Brain microvascular endothelial cell (primary cell): ENCODE results near the gene KLHL25.

ENCODE experiments used
- DNase-seq: peaks from one replicate; pipeline ENCODE4 v3.0.0-alpha.2; 2020
- H3K27ac ChIP-seq: fragments of 250-450 bp; sonication (Bioruptor Pico); 2 replicates; pipeline ENCODE4 v1.5.1; 2020; ENCODE audit warnings: mild to moderate bottlenecking, moderate library complexity
- H3K27me3 ChIP-seq: fragments of 250-450 bp; sonication (Bioruptor Pico); replicated peaks from 2 replicates; pipeline ENCODE4 v1.5.1; 2020; ENCODE audit warnings: mild to moderate bottlenecking
- H3K36me3 ChIP-seq: fragments of 250-450 bp; sonication (Bioruptor Pico); replicated peaks from 2 replicates; pipeline ENCODE4 v1.5.1; 2020; ENCODE audit warnings: mild to moderate bottlenecking
- H3K4me3 ChIP-seq: 2 replicates; pipeline ENCODE4 v1.5.1; 2011; ENCODE audit warnings: low read depth, mild to moderate bottlenecking, control low read depth, low read length, moderate library complexity
- CTCF ChIP-seq: IDR thresholded peaks from 2 replicates; pipeline ENCODE4 v1.5.1; 2011; ENCODE audit warnings: low read depth, mild to moderate bottlenecking, moderate library complexity, low read length, control low read depth, inconsistent platforms; ENCODE audit errors: missing control alignments
- in situ Hi-C: cut with HindIII; loops from 2 replicates; pipeline ENCODE4 v1.10.0; 2017; ENCODE audit warnings: low sequenced_read_pairs, low pct_ligation_motif_present

KLHL25 gene

DNA sequence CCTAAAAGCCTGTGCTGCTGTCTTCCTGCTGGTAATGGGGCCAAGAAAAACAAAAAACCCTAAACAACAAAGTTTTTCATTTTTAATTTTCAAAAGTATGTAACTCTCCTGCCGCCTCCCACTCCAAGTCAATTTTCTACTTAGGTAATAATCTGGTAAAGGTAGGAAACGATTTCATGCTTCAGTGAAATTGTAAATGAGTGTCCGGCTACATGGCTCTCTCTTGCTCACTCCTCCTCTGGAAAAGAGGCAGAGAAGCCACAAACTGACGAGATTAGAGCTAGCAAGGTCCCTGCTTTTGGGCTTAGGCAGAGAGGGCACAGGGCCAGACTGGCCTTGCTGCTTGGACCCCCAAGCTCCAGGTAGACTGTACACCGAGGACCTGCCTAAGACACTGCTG is 23.5 kb downstream of the KLHL25 start:
- H3K27ac ChIP-seq = no peak overlapping the region
- in situ Hi-C loops = no loop called here
- no peaks in the 10 kb centered on the region for H3K27me3 ChIP-seq
- no peaks in the 10 kb centered on the region for H3K36me3 ChIP-seq
- TF ChIP-seq CTCF = no peak
- no peak for DNase-seq
- H3K4me3 ChIP-seq = no peak overlapping the region

GRCh38 chr15:85770096-85771041 is 24.4 kb downstream of the KLHL25 start:
- TF ChIP-seq CTCF = no peak
- in situ Hi-C loops = no loop called here
- Histone ChIP-seq H3K4me3 (no peak overlapping the region), H3K36me3 (no peaks in the 10 kb centered on the region), H3K27me3 (no peaks in the 10 kb centered on the region), H3K27ac (no peak overlapping the region)
- DNase-seq = peak; percentile 39

GRCh38 chr15:85769182-85769900 is 25.4 kb downstream of the KLHL25 start:
- TF ChIP-seq CTCF = no peak
- Histone ChIP-seq H3K27me3 (no peaks in the 10 kb centered on the region), H3K27ac (no peak overlapping the region), H3K36me3 (no peaks in the 10 kb centered on the region), H3K4me3 (no peak overlapping the region)
- in situ Hi-C loops = no loop called here
- DNase-seq = no peak

GRCh38 chr15:85768595-85769168 is 26.0 kb downstream of the KLHL25 start:
- Histone ChIP-seq H3K27ac (no peak overlapping the region), H3K27me3 (no peaks in the 10 kb centered on the region), H3K36me3 (no peaks in the 10 kb centered on the region), H3K4me3 (no peak overlapping the region)
- no peak for TF ChIP-seq CTCF
- no peak for DNase-seq
- in situ Hi-C loops = no loop called here

DNA sequence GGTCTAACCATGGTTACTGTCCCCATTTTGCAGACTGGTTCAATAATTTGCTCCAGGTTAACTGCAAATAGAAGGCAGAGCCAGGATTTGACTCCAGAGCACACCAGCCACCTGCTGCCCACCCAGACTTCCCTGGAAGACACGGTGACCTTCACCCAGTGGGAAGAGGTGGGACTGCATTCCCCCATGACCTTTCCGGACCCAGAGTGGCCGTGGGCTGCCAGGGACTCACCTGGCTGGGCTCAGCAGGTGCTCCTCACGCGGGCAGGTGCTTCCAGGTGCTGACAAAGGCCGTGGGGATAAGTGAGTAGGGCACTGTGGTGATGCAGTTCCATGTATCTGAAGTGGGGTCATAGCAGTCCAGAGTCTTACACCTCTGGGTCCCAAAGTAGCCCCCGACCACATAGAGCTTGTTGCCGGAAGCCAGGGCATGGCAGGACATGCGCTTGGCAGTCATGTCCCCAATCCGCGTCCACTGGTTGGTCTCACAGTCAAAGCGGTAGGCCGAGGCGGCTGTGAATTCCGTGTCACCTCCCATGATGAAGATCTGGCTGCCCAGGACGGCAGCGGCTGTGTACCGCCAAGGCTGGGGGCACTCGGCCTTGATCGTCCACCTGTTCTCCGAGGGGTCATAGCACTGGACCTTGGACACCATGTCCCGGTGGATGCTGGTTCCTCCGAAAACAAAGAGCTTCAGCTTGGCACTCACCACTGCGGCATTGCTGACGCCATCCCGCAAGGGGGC is 26.8 kb downstream of the KLHL25 start:
- H3K27ac ChIP-seq = no peak overlapping the region
- in situ Hi-C loops = no loop called here
- no peak for TF ChIP-seq CTCF
- H3K4me3 ChIP-seq = no peak overlapping the region
- H3K27me3 ChIP-seq = no peaks in the 10 kb centered on the region
- no peaks in the 10 kb centered on the region for H3K36me3 ChIP-seq
- no peak for DNase-seq
